Large intestine (tissue), 3 donors: Measurements from ENCODE around the gene CIROP. TPM values are rescaled to one million over a fixed set of nuclear protein-coding genes. Genes with fewer than 3 reads are reported as not detected.

ENCODE experiments used
- DNase-seq, 2 donors: peaks; one replicate each; pipeline versions ENCODE4 v3.0.0 to v3.0.0-alpha.2; 2013
- H3K27ac ChIP-seq: one replicate; pipeline ENCODE4 v1.5.1; 2013; ENCODE audit warnings: low read length
- H3K27me3 ChIP-seq: 2 replicates; pipeline ENCODE4 v1.6.1; 2013; ENCODE audit warnings: low read length; ENCODE audit not compliant: control insufficient read depth, insufficient read depth
- H3K36me3 ChIP-seq: 2 replicates; pipeline ENCODE4 v1.6.1; 2013; ENCODE audit warnings: low read length; ENCODE audit not compliant: control insufficient read depth, insufficient read depth
- H3K4me1 ChIP-seq: one replicate; pipeline ENCODE4 v1.6.1; 2013; ENCODE audit warnings: low read length; ENCODE audit not compliant: control insufficient read depth, insufficient read depth
- H3K4me3 ChIP-seq: one replicate; pipeline ENCODE4 v1.5.1; 2013; ENCODE audit warnings: low read length
- H3K9me3 ChIP-seq: one replicate; pipeline ENCODE4 v1.6.1; 2013; ENCODE audit warnings: mild to moderate bottlenecking, low read depth, low read length, moderate library complexity; ENCODE audit not compliant: control insufficient read depth
- WGBS: methylation state at CpG from one replicate; pipeline ENCODE4 v1.1.5; 2013; ENCODE audit warnings: low lambda C conversion rate; ENCODE audit not compliant: insufficient coverage; 5-methylcytosine and 5-hydroxymethylcytosine counted together
- polyA plus RNA-seq: library from polyadenylated mRNA; unstranded; fragments of 120-200 nt; gene quantifications from one replicate; pipeline ENCODE4 v1.2.1, GENCODE V29; 2013

Gene CIROP
- polyA plus RNA-seq, 1 donor: 0.01 TPM

DNA sequence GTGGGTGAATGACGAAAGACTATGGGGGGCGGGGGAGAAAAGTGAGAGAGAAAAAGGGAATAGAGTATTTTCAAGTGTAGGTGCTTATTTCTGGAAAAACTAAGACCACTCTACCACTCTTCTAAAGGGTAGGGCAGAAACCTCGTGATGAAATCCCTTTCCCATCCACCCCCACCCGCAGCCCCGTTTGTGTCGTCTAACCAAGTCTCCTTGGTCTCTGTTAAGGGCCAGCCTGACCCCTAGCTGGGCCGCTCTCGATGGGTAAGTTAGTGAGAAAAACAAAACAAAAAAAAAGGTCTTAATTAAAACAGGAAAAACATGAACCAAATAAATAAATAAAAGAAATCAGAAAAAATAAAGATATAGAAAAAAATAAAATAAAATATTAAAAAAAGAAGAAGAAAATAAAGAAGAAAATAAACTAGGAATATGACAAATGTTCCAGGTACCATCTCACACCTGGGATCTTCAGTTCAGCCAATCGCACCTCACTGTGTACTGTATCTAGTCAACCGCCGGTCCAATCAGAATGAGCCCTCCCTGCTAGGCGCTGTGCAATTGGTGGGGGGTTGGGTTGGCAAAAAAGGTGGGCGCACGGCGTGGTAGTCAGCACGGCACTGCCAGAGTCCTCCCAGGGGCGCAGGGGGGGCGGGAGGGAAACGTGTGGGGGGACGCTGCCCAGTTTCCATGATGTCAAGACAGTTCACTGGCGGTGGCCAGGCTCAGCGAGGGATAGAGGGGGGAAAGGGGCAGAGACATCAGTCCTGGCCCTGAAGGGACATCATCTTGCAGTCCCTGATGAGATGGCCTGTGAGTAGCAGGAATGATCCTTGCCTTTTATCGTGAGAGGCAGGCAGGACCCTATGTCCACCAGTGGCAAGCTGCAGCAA, 37.7 kb downstream of the CIROP start:
- Histone ChIP-seq H3K4me3 (no peak overlapping the region), H3K4me1 (peaks cover 19% of the 10 kb centered on the region), H3K36me3 (peaks cover 72% of the 10 kb centered on the region), H3K27me3 (no peaks in the 10 kb centered on the region), H3K9me3 (no peaks in the 10 kb centered on the region), H3K27ac (no peak overlapping the region)
- DNase-seq: no peak
- WGBS: 94% methylated on average over 6 of the region's 23 CpGs

- H3K27ac ChIP-seq: no peak overlapping the region
- no peak overlapping the region for H3K4me3 ChIP-seq
- no CpG with 5 or more reads among the region's 3 CpGs for WGBS
- DNase-seq: no peak
- H3K4me1 ChIP-seq: peaks cover 12% of the 10 kb centered on the region
- no peaks in the 10 kb centered on the region for H3K9me3 ChIP-seq
- no peaks in the 10 kb centered on the region for H3K27me3 ChIP-seq
- H3K36me3 ChIP-seq: peaks cover 75% of the 10 kb centered on the region
These were observed 38.4 kb downstream of the CIROP start for GRCh38 chr14:23066368-23066767.

- Histone ChIP-seq H3K4me1 (no peaks in the 10 kb centered on the region), H3K36me3 (peaks cover 92% of the 10 kb centered on the region), H3K27me3 (no peaks in the 10 kb centered on the region), H3K27ac (no peak overlapping the region), H3K9me3 (no peaks in the 10 kb centered on the region), H3K4me3 (no peak overlapping the region)
- WGBS: 100% methylated on average over 3 of the region's 5 CpGs
- no peak for DNase-seq
These were observed 41.2 kb downstream of the CIROP start for GRCh38 chr14:23063601-23064000.

- Histone ChIP-seq H3K4me3 (no peak overlapping the region), H3K9me3 (no peaks in the 10 kb centered on the region), H3K27ac (no peak overlapping the region), H3K36me3 (peaks cover 78% of the 10 kb centered on the region), H3K27me3 (no peaks in the 10 kb centered on the region), H3K4me1 (peaks cover 2% of the 10 kb centered on the region)
- WGBS: no CpG with 5 or more reads among the region's 4 CpGs
- no peak for DNase-seq
These were observed 42.8 kb downstream of the CIROP start for GRCh38 chr14:23062002-23062401.

DNA sequence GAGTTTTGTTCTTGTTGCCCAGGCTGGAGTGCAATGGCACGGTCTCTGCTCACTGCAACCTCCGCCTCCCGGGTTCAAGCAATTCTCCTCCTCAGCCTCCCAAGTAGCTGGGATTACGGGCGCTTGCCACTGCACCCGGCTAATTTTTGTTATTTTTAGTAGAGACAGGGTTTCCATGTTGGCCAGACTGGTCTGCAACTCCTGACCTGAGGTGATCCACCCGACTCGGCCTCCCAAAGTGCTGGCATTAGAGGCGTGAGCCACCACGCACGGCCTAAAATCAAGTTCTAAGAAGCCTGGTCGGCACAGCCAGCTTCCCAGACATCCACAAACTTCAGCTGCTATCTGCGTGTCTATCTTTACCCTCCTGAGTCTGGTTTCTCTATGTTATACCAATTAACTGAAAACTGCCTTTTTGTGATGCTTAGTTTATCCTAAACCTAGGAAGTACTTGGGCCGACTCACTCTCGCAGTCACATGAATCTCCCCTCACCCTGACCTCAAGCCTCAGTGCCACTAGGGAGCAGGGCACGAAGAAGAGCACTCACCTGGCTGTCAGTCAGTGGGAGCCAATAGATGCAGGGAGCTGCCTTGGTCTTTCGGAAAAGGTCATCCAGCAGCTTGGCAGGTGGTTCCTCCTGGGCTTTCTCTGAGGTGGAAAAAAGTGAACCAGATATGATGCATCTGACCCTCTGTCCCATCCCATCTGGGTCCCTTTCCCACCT, 44.1 kb downstream of the CIROP start:
- Histone ChIP-seq H3K36me3 (peaks cover 66% of the 10 kb centered on the region), H3K4me1 (peaks cover 13% of the 10 kb centered on the region), H3K9me3 (no peaks in the 10 kb centered on the region), H3K4me3 (no peak overlapping the region), H3K27ac (no peak overlapping the region), H3K27me3 (no peaks in the 10 kb centered on the region)
- no CpG with 5 or more reads among the region's 17 CpGs for WGBS
- no peak for DNase-seq

DNA sequence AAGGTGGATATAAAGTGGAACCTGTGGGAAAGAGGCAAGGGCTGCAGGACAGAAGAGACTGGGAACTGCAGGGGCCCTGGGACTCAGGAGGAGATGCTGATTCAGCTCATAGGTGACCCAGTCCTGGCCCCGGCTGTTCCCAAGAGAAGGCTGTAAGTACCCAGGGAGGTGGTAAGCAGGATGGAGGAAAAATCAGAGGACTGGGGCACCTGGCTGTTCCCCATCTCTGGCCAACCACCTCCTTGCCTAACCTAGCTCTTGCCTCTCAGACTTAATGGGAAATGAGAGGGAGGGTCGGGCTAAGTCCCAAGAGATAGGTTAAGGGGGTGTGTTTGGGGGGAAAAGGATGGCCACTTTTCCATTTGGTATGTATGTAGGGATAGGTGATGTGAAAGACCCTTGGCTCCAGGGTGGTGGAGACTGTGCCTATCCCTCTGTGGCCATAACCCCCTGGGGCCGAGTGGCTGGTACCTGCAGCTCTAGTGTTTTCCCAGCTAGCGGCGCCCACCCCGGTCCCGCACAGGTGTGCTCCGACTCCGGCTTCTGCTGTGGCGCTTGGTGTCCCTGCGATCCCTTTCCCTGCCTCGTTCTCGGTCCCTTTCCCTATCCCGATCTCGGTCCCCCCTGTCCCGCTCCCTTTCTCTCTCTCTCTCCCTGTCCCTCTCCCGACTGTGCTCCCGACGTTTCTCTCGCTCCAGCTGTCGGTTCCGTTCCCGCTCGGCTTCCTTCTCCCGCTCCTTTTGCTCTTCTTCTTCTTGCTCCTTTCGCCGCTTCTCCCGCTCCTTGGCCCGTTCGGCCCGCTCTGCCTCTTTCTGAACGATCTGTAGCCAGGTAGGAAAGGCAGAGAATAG, 45.9 kb downstream of the CIROP start:
- Histone ChIP-seq H3K9me3 (no peaks in the 10 kb centered on the region), H3K27ac (no peak overlapping the region), H3K36me3 (peaks cover 48% of the 10 kb centered on the region), H3K4me1 (peaks cover 13% of the 10 kb centered on the region), H3K27me3 (no peaks in the 10 kb centered on the region), H3K4me3 (no peak overlapping the region)
- WGBS: 92% methylated on average over 7 of the region's 32 CpGs
- no peak for DNase-seq

- no peaks in the 10 kb centered on the region for H3K27me3 ChIP-seq
- H3K36me3 ChIP-seq: peaks cover 42% of the 10 kb centered on the region
- peak overlapping the region; percentile 69 for H3K4me3 ChIP-seq
- H3K27ac ChIP-seq: peak overlapping the region; percentile 48
- DNase-seq: peak; percentile 84 to 87
- WGBS: no CpG with 5 or more reads among the region's 51 CpGs
- peaks cover 13% of the 10 kb centered on the region for H3K4me1 ChIP-seq
- no peaks in the 10 kb centered on the region for H3K9me3 ChIP-seq
These were observed 46.8 kb downstream of the CIROP start for GRCh38 chr14:23057757-23058653.

DNA sequence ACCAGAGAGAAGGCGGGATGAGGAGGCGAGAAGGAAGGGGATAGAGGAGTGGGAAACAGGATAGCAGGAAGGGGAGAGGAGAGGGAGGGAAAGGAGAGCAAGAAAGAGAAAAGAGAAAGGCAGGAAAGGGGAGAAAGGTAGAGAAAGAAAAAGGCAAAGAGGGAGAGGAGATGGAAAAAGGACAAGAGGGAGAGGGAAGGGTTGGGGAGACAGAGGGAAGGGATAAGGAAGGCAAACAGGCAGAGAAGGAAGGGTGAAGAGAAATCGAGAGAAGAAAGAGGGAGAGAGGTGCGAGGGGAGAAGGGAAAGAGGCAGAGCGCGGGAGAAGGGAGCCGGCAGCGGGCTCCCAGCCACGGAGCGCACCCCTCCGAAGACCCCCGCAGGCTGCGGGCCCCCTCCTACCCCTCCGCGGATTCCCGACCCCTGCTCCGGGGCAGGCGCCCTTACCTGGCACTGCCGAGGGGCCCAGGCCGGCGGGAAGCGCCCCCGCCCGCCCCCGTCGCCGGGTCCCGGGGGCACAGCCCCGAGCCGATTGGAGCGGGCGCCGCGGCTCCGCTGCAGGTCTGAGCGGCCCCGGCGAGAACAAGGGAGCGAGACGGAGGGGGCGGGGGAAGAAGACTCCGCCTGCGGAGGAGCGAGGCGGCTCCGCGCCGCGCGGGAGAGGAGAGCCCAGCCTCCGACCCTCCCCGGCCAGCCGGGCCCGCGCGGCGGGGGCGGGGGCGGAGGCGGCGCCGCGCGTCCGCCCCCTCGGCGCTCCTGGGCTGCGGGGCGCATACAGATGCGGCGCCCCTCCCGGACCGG, 47.6 kb downstream of the CIROP start, which contains the start of gene CDH24:
Gene CDH24, minus strand, starts transcription at position 565 of the 801 bp plus-strand sequence. CDS start 1,787 bp downstream, outside the sequence.
- Histone ChIP-seq H3K9me3 (no peaks in the 10 kb centered on the region), H3K4me3 (peak within 1 kb of the TSS; percentile 69), H3K27ac (peak within 1 kb of the TSS; percentile 48), H3K36me3 (peaks cover 33% of the 10 kb centered on the region), H3K27me3 (no peaks in the 10 kb centered on the region), H3K4me1 (peaks cover 13% of the 10 kb centered on the region)
- DNase-seq: peak; percentile 55 to 77
- WGBS: 0% methylated on average over 3 of the region's 73 CpGs
